CD4-positive, alpha-beta T cell treated with Interleukin-1 beta for 1 hour (primary cell): Measurements from ENCODE around the gene SYNDIG1.

Experiments
- DNase-seq, 2 donors: peaks; one replicate each; pipeline ENCODE4 v3.0.0-alpha.2; 2020 to 2022

The SYNDIG1 gene

DNA sequence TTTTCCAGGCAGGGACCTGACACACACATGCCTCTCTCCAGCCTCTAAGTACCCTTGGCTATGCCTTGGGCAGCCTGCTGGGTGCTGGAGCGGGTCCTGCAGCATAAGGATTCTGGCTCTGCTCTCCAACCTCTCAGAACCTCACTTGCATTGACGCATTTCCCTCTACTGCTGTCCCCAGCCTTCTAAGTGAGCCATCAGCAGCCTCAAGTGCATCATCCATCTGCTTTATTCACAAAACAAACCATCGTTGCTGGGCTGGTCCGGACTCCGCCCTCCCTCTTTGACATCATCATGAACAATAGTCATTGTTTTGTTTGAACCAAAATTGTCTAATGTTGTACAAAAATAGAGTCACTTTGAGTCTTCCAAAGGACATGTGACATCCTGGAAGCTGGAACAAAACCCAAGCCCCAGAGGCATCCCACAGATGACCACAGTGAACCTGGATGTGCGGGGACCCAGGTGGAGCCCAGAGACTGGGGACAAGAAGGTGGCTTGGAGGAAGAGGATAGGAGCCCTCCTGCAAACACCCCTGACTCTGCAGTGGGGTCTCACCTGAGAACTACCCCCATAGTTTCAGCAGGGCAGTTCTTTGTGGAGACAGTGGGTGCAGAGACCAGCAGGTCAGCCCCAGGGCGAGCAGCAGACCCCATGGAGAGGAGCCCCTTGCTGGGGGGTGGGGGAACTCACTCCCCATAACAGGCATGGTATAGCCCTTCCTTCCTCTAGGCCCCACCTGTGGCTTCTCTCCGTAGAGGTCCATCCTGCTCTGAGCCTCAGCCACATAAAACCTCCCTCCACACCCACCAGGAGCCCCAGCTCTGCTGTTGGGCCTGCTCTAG lies 230.1 kb downstream of the SYNDIG1 start:
- DNase-seq: no peak

GRCh38 chr20:24700166-24700860 lies 230.9 kb downstream of the SYNDIG1 start:
- DNase-seq: no peak

- DNase-seq: no peak
Observed at GRCh38 chr20:24701027-24701426, 231.6 kb downstream of the SYNDIG1 start.

- DNase-seq: no peak
Observed at GRCh38 chr20:24701668-24702067, 232.2 kb downstream of the SYNDIG1 start.

DNA sequence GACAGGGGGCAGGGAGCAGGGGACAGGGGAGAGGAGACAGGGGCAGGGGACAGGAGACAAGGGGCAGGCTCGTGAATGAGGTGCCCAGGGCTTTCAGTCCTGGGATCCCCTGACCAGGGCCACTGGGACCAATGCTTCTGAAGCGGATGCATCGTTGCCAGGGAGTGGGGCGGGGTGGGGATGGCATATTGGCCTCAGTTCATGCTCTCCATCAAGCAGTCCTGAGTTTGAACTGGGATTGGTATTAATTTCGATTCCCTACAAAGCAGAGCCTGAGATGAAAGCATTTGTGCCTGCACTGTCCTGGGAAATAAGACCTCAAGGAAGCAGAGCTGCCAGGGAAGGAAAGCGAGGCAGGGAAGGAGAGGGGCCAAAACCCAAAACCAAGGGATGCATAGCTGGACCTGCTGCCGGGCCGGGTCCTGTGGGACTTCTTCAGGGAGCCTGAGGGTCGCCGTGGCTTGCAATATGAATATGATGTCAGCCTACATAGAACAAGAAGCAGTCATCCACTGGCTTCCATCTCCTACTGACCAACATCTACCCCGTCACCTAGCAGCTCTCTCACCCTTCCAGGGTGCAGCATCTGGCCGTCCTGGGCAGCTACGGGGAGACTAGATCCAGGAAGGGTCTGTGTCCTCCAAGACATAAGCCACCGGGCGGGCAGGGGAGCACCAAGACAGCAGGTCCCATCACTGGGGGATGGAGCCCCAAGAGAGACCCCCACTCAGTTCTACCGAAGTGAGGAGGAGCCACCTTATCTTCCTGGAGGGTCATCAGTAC lies 233.3 kb downstream of the SYNDIG1 start:
- no peak for DNase-seq

DNA sequence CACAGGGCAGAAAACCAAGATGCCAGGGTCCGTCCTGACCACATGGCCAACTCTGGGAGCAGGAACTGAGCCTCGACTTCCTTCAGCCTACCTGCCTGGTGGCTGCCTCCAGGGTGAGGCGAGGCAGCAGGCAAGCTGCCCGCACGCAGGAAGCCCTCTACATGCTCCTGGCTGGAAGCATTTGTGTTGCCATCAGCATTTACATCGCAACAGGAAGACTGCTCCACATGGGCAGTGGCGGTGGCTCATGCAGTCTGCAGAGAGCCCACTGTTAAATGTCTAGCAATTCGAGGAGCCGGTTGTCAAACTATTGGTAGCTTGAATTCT lies 233.8 kb downstream of the SYNDIG1 start:
- DNase-seq: no peak

DNA sequence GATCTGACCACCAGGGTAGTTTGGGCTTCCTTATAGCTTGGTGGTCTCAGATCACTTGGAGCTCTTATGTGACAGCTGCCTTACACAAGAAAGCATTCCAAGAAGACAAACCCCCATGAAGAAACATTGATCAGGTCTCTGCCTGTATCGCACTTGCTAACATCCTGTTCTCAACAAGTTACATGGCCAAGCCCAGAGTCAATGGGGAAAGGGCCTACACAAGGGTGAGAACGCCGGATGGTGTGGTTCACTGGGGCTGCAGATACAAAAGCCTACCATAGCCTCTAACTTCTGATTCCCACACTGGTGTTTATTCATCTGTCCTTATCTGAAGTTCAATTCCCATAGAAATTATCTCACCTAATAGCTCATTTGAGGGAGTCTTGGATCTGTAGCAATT lies 235.5 kb downstream of the SYNDIG1 start:
- no peak for DNase-seq

GRCh38 chr20:24705486-24705885 lies 236.1 kb downstream of the SYNDIG1 start:
- DNase-seq: no peak

DNA sequence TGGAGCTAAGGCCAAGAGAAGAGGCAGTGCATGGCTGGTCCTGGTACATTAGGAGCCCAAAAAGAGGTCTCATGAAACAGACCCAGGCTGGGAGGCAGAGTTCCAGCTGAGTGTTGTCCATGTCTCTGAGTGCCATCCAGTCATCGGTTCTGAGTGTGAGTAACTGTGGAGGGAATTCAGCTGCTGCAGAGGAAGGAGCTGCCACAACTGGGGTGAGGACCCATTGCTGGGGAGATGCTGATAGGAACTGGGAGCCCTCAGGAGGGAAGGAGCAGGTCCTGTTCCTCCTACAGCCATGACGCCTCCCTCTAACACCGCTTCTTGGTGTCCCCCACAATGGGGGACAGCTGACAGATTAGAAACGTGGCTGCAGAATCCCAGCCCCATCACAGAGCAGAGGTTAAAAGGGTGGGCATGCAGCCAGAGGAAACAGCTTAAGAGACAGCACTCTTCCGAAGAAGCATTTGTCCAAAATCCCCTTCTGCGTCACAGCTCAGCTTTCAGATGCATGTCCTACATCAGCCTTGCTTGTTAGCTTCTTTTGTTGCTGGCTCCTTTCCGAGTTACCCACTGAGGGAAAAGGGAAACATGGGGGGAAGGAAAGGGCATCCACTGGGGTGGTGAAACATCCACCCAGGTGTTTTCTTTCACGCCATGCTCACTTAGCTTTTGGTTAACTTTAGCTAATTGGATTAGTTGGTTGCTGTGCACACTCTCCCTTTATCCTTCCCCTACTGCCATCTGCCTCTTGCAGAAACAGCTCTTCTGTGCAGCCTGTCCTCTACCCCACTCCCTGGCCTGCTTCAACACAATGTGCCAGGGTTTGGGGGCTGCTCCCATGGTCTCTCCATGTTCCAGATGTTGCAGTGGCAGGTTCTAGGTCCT lies 239.2 kb downstream of the SYNDIG1 start:
- DNase-seq: no peak
